Naive B cell (primary cell): ENCODE measurements around the gene PTCD1. TPM values are rescaled to one million over a fixed set of nuclear protein-coding genes. Genes with fewer than 3 reads are reported as not detected.

Experiments used
- ATAC-seq, 2 donors: fragments of 150-1000 bp; cut with Tn5 transposase; 2 replicates each; pipeline ENCODE4 v1.10.0; 2021; ENCODE audit warnings: low read depth in 2 of 2, mild to moderate bottlenecking in 2 of 2, moderate library complexity in 2 of 2
- DNase-seq: peaks from one replicate; pipeline ENCODE4 v3.0.0; 2022
- H3K27ac Mint-ChIP-seq, 6 donors: one replicate each; pipeline ENCODE4 v1.8.0; 2020 to 2022; ENCODE audit warnings: mild to moderate bottlenecking in 6 of 6, mixed read lengths in 6 of 6, moderate library complexity in 5 of 6, inconsistent platforms in 2 of 6
- H3K27me3 Mint-ChIP-seq, 3 donors: one replicate each; pipeline ENCODE4 v1.8.0; 2021 to 2022; ENCODE audit warnings: mixed read lengths in 3 of 3, mild to moderate bottlenecking in 1 of 3
- H3K36me3 Mint-ChIP-seq, 2 donors: one replicate each; pipeline ENCODE4 v1.8.0; 2020 to 2022; ENCODE audit warnings: mixed read lengths in 2 of 2, inconsistent platforms in 1 of 2, mild to moderate bottlenecking in 1 of 2
- H3K4me1 Mint-ChIP-seq, 3 donors: one replicate each; pipeline ENCODE4 v1.8.0; 2020 to 2022; ENCODE audit warnings: mixed read lengths in 3 of 3, inconsistent platforms in 1 of 3, mild to moderate bottlenecking in 1 of 3, moderate library complexity in 1 of 3
- H3K4me3 Mint-ChIP-seq, 8 donors: one replicate each; pipeline ENCODE4 v1.8.0; 2020 to 2022; ENCODE audit warnings: mild to moderate bottlenecking in 8 of 8, mixed read lengths in 8 of 8, moderate library complexity in 8 of 8, inconsistent platforms in 2 of 8
- H3K9me3 Mint-ChIP-seq, 7 donors: one replicate each; pipeline ENCODE4 v1.8.0; 2020 to 2022; ENCODE audit warnings: mixed read lengths in 7 of 7, mild to moderate bottlenecking in 5 of 7, inconsistent platforms in 2 of 7, moderate library complexity in 1 of 7
- polyA plus RNA-seq, 6 donors: library from polyadenylated mRNA; unstranded; fragments of 300-500 nt; fragmentation: Illumina TruSeq; gene quantifications; one replicate each; pipeline ENCODE4 v1.2.3, GENCODE V29; 2021; ENCODE audit warnings: low read depth in 6 of 6

The PTCD1 gene
- polyA plus RNA-seq, 6 donors from 2014 or later: 2.3 to 6.3 (median 3.5) TPM

DNA sequence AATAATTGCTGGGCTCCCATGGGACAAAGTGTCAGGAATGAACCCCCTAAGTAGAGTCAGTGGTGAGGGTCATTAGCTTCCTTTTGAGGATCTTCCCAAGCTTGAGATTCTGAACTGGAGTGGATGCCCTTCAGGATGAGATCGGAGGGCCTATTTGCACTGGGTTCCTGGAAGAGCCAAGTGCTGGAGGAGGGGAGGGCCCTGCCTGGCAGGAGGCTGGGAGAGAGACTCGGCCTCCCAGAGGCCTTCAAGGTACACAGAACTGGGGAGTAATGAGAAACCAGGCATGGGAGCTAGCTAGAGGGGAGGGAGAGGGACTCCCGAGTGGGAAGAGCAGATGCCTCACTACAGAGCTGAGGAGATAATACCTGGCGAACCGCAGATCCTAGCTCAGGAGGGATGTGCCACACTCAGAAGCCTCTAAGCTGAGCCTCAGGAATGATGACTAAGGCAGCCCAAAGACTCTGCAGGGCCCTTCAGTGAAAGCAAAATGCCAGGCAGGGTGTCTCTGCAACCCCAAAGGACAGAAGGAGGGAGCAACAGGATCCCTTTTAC lies 39.6 kb downstream of the PTCD1 start:
- H3K4me1 Mint-ChIP-seq: peaks cover 24 to 38% (median 30%) of the 10 kb centered on the region in 3 donors
- peaks cover 5 to 31% of the 10 kb centered on the region in 2 donors for H3K36me3 Mint-ChIP-seq
- H3K4me3 Mint-ChIP-seq: no peak overlapping the region
- H3K9me3 Mint-ChIP-seq: no peaks in the 10 kb centered on the region
- DNase-seq (no peak), ATAC-seq (no peak)
- no peaks in the 10 kb centered on the region for H3K27me3 Mint-ChIP-seq
- peak overlapping the region in 5 of 6 donors; percentile 11 to 92 (median 59) for H3K27ac Mint-ChIP-seq

DNA sequence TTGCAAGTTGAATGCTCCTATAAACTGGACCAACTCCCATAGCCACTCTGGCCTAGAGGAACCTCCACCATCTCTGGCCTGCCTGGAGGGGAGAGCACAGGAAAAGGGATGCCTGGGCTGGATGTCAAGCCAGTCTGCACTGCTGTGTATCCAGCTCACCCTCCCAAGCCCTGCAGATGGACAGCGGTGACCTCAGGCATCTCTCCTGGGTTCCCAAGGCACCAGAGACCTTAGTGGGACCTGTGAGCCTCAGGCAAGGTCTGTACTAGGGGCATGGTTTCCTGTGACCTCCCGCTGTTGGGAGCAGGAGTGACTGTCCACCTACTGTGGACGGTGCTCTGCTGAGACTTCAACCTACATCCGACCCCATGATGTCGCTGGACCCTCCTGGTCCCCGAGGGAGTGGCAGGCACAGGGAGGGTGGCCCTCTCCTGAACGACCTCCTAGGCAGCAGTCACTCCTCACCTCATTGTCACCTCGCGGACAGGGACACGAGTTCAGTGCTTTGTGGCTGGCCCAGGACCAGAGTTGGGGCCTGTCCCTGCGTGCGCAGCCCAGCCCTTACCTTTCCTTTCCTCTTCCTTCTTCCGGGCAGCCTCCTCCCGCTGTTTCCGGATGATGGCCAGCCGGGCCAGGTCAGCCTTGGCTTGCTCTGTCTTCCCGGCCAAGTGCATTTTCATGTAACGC lies 41.2 kb downstream of the PTCD1 start:
- Mint-ChIP-seq H3K27me3 (no peaks in the 10 kb centered on the region), H3K4me1 (peaks cover 29 to 41% (median 30%) of the 10 kb centered on the region in 3 donors), H3K27ac (peak overlapping the region in 4 of 6 donors; percentile 36 to 92 (median 58)), H3K36me3 (peaks cover 0 to 19% of the 10 kb centered on the region in 2 donors), H3K4me3 (no peak overlapping the region), H3K9me3 (no peaks in the 10 kb centered on the region)
- DNase-seq: no peak
- ATAC-seq: no peak

DNA sequence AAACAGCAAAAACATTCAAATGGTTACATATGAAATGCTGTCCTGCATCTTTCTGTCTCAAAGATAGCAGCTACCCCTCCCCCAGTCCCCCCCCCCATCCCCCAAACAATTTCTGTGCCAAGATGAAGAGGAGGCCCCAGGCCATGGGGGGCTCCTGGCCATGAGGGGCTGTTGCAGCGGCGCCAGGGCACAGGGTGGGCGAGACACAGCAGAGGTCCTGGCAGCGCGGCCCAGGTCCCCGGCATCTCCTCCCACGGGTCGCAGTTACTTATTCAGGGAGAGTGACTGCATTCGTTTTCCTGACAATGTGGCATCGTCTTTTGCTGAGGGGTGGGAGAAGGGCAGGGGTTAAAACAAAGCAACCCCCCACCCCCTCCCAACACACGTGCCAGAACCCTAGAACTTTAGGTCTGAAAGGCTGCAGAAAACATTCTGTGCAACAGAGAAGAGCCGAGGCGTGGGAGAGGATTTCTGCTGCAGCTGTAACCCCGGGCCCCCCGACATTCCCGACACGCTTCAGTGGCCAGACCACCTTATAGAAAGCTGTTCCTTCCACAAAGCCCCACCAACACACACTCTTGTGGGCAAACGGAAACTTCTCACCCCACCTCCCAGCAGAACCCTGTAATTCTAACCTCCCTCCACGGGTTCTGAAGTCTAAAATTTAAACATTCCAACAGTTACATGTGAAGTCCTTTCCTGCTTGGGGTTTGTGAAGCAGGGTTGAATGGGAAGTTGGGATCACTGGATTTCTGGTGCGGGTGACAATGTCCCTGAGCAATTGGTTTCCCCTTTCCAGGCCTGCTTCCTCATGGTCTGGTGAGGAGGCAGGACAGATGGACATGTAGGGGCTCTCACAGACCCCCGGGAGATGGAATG lies 41.9 kb downstream of the PTCD1 start:
- DNase-seq: no peak
- H3K27me3 Mint-ChIP-seq: no peaks in the 10 kb centered on the region
- peaks cover 0 to 19% of the 10 kb centered on the region in 2 donors for H3K36me3 Mint-ChIP-seq
- ATAC-seq: no peak
- peaks cover 29 to 42% (median 35%) of the 10 kb centered on the region in 3 donors for H3K4me1 Mint-ChIP-seq
- peak overlapping the region in 1 of 8 donors; percentile 9 for H3K4me3 Mint-ChIP-seq
- peak overlapping the region in 5 of 6 donors; percentile 18 to 84 (median 37) for H3K27ac Mint-ChIP-seq
- H3K9me3 Mint-ChIP-seq: no peaks in the 10 kb centered on the region

GRCh38 chr7:99395616-99396327 lies 42.8 kb downstream of the PTCD1 start:
- Mint-ChIP-seq H3K4me3 (no peak overlapping the region), H3K27me3 (no peaks in the 10 kb centered on the region), H3K4me1 (peaks cover 24 to 36% (median 35%) of the 10 kb centered on the region in 3 donors), H3K9me3 (no peaks in the 10 kb centered on the region), H3K27ac (peak overlapping the region in 1 of 6 donors; percentile 47), H3K36me3 (peaks cover 0 to 14% of the 10 kb centered on the region in 2 donors)
- no peak for DNase-seq
- ATAC-seq: no peak

GRCh38 chr7:99394188-99394502 lies 44.5 kb downstream of the PTCD1 start:
- H3K4me3 Mint-ChIP-seq: peak overlapping the region in 3 of 8 donors; percentile 66 to 79 (median 78)
- H3K4me1 Mint-ChIP-seq: peaks cover 24 to 35% (median 29%) of the 10 kb centered on the region in 3 donors
- peak overlapping the region in 2 of 6 donors; percentile 69 to 86 for H3K27ac Mint-ChIP-seq
- H3K9me3 Mint-ChIP-seq: no peaks in the 10 kb centered on the region
- DNase-seq (no peak), ATAC-seq (no peak)
- no peaks in the 10 kb centered on the region for H3K27me3 Mint-ChIP-seq
- H3K36me3 Mint-ChIP-seq: peaks cover 0 to 11% of the 10 kb centered on the region in 2 donors

- H3K4me3 Mint-ChIP-seq: peak overlapping the region; percentile 78 to 91 (median 88)
- peak overlapping the region; percentile 80 to 93 (median 89) for H3K27ac Mint-ChIP-seq
- peaks cover 0 to 11% of the 10 kb centered on the region in 2 donors for H3K36me3 Mint-ChIP-seq
- peaks cover 20 to 31% (median 29%) of the 10 kb centered on the region in 3 donors for H3K4me1 Mint-ChIP-seq
- ATAC-seq: no peak
- no peak for DNase-seq
- H3K27me3 Mint-ChIP-seq: no peaks in the 10 kb centered on the region
- H3K9me3 Mint-ChIP-seq: no peaks in the 10 kb centered on the region
Observed at GRCh38 chr7:99393355-99394187, 45.0 kb downstream of the PTCD1 start.

- ATAC-seq (peak; percentile 94 to 97), DNase-seq (peak; percentile 81)
- Mint-ChIP-seq H3K27me3 (no peaks in the 10 kb centered on the region), H3K9me3 (no peaks in the 10 kb centered on the region), H3K27ac (peak overlapping the region; percentile 80 to 93 (median 89)), H3K36me3 (peaks cover 0 to 4% of the 10 kb centered on the region in 2 donors), H3K4me1 (peaks cover 14 to 27% (median 23%) of the 10 kb centered on the region in 3 donors), H3K4me3 (peak overlapping the region; percentile 78 to 91 (median 88))
Observed at GRCh38 chr7:99392659-99393354, 45.8 kb downstream of the PTCD1 start.

GRCh38 chr7:99392046-99392445 lies 46.6 kb downstream of the PTCD1 start:
- H3K9me3 Mint-ChIP-seq: no peaks in the 10 kb centered on the region
- no peaks in the 10 kb centered on the region for H3K27me3 Mint-ChIP-seq
- DNase-seq (no peak), ATAC-seq (no peak)
- H3K27ac Mint-ChIP-seq: peak overlapping the region in 3 of 6 donors; percentile 30 to 93 (median 87)
- no peaks in the 10 kb centered on the region for H3K36me3 Mint-ChIP-seq
- H3K4me1 Mint-ChIP-seq: peaks cover 12 to 28% (median 20%) of the 10 kb centered on the region in 3 donors
- peak overlapping the region in 5 of 8 donors; percentile 45 to 90 (median 51) for H3K4me3 Mint-ChIP-seq

GRCh38 chr7:99390941-99391602 lies 47.5 kb downstream of the PTCD1 start:
- peaks cover 15 to 35% (median 23%) of the 10 kb centered on the region in 3 donors for H3K4me1 Mint-ChIP-seq
- peak overlapping the region in 1 of 6 donors; percentile 30 for H3K27ac Mint-ChIP-seq
- DNase-seq: no peak
- H3K36me3 Mint-ChIP-seq: no peaks in the 10 kb centered on the region
- no peak for ATAC-seq
- peak overlapping the region in 1 of 8 donors; percentile 45 for H3K4me3 Mint-ChIP-seq
- no peaks in the 10 kb centered on the region for H3K27me3 Mint-ChIP-seq
- H3K9me3 Mint-ChIP-seq: no peaks in the 10 kb centered on the region

GRCh38 chr7:99389772-99390171 lies 48.8 kb downstream of the PTCD1 start:
- H3K27me3 Mint-ChIP-seq: no peaks in the 10 kb centered on the region
- H3K36me3 Mint-ChIP-seq: no peaks in the 10 kb centered on the region
- ATAC-seq (no peak), DNase-seq (no peak)
- H3K4me3 Mint-ChIP-seq: no peak overlapping the region
- H3K27ac Mint-ChIP-seq: peak overlapping the region in 1 of 6 donors; percentile 67
- peaks cover 16 to 39% (median 36%) of the 10 kb centered on the region in 3 donors for H3K4me1 Mint-ChIP-seq
- no peaks in the 10 kb centered on the region for H3K9me3 Mint-ChIP-seq

- Mint-ChIP-seq H3K9me3 (no peaks in the 10 kb centered on the region), H3K36me3 (no peaks in the 10 kb centered on the region), H3K4me3 (no peak overlapping the region), H3K27ac (no peak overlapping the region), H3K4me1 (peaks cover 13 to 41% (median 33%) of the 10 kb centered on the region in 3 donors), H3K27me3 (no peaks in the 10 kb centered on the region)
- ATAC-seq (no peak), DNase-seq (no peak)
Observed at GRCh38 chr7:99387912-99388311, 50.7 kb downstream of the PTCD1 start.
